NCI-H748 treated with DMSO at 0.1 percent for 48 hours (cell line): ENCODE measurements around the gene LAYN.

ENCODE experiments used
- DNase-seq: peaks from one replicate; lab custom pipeline; 2025; lab: John Stamatoyannopoulos, UW

The LAYN gene

GRCh38 chr11:111562692-111563389 is 22.3 kb downstream of the LAYN start:
- no peak for DNase-seq

- DNase-seq, result peak; percentile 42
Observed at GRCh38 chr11:111565114-111565720, 24.7 kb downstream of the LAYN start.

DNA sequence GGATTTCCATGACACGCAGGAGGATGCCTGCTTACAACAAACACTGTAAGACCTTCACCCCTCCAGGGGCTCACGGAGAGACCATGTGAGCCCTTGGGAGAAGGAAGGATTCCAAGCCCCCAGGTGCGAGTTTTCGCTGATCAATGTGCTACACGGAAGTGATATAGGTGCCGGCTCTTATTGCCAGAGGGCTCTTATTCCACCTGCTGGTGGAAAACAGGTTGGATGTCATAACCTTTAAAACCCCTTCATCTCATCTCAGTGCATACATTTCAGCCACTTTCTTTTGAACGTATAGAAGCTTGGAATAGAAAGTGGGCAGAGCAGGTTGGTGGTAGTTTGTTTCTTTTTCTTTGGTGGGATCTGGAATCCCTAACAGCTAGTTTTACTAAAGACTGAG is 25.8 kb downstream of the LAYN start:
- DNase-seq, result no peak

DNA sequence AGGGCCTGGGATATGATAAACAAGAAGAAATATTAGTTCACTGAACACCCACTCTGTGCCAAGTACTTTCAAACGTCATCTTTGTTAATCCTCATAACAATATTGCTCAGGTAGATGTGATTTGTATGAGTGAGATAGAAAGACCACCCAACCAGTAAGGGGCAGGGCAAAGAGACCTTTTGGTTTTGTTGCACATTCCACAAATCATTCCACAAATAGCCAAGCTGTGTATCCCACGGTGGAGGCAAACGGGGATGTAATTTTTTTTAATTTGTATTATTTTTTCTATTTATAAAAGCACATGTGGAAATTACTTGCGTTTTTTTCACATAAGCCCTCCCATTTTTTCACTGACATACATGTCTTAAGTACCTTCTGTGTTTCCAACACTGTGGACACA is 29.0 kb downstream of the LAYN start:
- no peak for DNase-seq

DNA sequence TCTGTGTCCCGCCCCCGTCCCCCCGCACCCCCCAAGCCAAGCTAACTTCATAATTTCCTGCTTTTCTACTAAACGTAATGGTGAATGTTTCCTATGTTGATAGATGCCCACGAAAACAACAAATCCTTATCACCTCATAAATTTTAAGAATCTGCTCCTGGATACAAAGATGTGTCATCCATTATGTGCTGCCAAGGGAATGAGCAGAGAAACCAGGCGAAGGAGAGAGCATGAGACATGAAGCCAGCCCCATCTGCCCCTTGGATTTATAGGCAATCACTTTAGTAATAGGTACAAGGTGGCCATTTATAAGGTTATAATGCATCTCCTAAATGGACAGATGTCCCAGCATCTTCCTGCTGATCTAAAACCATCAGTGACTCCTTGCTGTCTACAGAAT is 30.3 kb downstream of the LAYN start:
- DNase-seq, result no peak

DNA sequence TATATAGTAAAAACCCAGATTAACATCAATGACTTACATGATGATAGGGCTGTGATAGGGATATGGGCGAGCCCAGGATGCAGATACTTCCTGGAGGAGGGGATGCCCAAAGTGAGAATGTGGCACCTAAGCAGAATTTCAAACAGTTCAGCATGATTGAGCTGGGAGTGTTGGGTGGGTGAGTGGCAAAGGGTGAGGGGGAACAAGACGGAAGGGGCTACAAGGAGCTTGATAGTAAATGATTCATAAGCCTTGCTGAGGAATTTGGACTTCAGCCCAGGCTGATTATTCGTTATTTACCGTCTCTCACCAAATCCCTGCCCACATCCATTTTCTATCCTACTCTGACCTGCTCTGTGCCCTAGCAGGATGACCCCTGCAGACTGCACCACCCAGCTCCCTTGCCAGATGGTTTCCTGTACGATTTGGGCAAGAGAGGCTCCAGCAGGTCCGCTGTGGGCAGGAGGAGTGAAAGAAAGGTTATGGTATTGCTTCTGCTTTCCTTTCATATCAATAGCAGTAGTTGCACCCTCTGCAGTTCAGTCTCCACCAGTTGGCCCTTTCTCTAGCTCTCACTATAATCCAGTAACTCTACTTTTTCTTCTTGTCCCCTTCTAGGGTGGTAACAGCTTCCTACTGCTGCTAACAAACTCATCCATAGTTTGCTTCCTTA is 31.4 kb downstream of the LAYN start:
- no peak for DNase-seq

DNA sequence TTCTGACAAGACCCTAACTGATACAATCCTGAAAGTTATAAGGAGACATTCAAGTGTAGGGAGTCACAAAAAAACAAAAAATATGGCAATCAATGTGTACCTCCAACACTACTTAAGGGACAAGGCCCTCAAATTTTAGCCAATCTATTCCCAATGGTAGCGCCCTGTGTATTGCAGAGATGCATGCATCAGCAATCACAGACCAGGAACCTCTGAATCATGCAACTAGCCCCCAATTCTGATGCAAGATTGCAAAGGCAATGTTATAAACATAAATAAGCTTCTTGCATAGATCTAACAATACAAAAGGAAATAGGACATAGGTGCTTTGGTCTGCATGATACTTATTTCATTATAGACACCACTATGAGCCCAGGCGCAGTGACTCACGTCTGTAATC is 32.1 kb downstream of the LAYN start:
- no peak for DNase-seq

GRCh38 chr11:111573821-111574249 is 33.3 kb downstream of the LAYN start:
- no peak for DNase-seq

DNA sequence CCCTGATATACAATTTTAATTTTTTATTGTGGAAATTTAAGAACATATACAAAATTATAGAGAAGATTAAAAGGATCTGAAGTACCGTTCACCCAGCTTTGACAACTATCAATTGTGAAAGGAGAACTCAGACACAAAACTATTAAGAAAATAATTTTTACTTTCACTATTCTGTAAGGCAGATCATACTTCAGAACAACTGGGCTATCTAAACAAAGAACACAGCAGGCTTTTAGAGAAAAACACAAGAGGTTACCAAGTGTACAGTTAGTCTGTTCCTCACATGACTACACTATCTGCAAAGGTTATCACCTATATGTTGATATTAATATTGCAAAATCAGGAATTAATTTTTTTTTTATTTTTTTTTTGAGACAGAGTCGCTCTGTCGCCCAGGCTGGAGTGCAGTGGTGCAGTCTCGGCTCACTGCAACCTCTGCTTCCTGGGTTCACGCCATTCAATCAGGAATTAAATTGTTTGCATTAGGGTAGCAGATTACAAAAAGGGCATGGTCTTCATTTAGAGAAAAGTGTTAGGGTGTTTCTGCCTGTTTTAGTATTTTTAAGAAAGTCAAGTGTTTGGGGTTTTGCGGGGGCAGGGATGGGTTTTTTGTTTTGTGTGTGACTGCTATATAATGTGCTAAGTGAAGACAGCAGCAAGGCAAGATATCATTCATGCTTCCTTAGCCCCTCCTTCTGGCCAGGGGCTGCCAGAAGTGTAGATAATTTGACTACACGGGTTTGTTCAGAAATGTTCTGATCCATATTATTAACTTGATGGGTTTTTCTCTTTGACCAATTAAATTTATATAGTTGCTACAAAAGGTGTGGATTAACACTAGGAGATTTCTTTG is 34.1 kb downstream of the LAYN start:
- DNase-seq, result no peak

- DNase-seq, result no peak
Observed at GRCh38 chr11:111575740-111576139, 35.2 kb downstream of the LAYN start.

GRCh38 chr11:111577821-111578220 is 37.3 kb downstream of the LAYN start:
- no peak for DNase-seq

DNA sequence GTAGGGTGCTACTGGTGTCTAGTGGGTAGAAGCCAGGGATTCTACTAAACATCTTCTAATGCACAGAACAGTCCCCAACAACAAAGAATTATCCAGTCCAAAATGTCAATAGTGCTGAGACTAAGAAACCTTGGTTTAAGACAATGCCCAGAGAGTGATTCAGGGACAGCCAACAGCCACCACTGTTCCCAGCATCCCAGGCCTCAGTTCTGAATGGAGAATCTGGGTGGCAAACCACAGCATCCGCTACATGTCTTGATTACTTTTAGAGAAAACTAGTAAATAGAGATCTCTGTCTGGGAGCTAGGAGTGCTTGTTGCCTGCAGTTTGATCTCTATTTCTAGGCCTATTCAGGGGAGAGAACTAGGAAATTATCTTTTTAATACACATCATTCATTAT is 40.8 kb downstream of the LAYN start:
- DNase-seq, result no peak

- no peak for DNase-seq
Observed at GRCh38 chr11:111582163-111582562, 41.6 kb downstream of the LAYN start.

DNA sequence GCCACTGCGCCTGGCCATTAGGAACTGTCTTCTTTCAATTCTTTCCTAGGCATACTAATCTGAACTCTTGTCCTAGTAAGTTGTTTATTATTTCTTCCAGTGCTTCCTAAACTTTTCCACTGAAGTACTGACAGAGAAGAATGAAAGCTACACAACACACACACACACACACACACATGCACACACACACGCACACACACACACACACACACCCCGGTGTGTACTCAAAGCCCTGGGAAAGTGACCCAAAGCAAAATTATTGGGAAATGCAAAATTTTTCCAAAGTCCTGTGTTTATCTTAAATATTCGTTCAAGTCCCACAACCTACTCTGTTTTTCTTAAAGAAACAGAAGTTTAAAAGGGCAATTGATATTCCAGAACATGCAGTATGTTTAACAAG is 42.4 kb downstream of the LAYN start:
- DNase-seq, result no peak

GRCh38 chr11:111585371-111585770 is 44.9 kb downstream of the LAYN start:
- no peak for DNase-seq

GRCh38 chr11:111586388-111586831 is 45.9 kb downstream of the LAYN start:
- peak; percentile 14 for DNase-seq

GRCh38 chr11:111589114-111589513 is 48.6 kb downstream of the LAYN start:
- DNase-seq, result no peak

- DNase-seq, result no peak
Observed at GRCh38 chr11:111589886-111590499, 49.5 kb downstream of the LAYN start.

GRCh38 chr11:111591187-111591960 is 50.9 kb downstream of the LAYN start:
- DNase-seq, result no peak

- DNase-seq, result no peak
Observed at GRCh38 chr11:111592491-111592890, 52.0 kb downstream of the LAYN start.

DNA sequence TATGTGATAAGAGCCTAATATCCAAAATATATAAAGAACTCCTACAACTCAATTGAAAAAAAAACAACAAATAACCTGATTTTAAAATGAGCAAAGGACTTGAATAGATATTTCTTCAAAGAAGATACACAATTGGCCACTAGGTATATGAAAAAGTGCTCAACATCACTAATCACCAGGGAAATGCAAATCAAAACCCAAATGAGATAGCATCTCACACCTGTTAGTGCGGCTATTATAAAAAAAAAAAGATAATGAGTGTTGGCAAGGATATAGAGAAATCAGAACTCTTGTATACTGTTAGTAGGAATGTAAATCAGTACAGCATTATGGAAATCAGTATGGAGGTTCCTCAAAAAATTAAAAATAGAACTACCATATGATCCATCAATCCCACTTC is 55.8 kb downstream of the LAYN start:
- DNase-seq, result no peak
